ENCODE results near the gene NAV2.

NAV2 gene

GRCh38 chr11:20064961-20065405, 352.3 kb downstream of the NAV2 start:
- no peaks in the 10 kb centered on the region for H3K27me3 ChIP-seq (ENCODE audit: insufficient read depth, low read length, poor library complexity)
- H4K20me1 ChIP-seq (ENCODE audit: insufficient read depth, low read length): no peaks in the 10 kb centered on the region
- TF ChIP-seq CTCF (IDR thresholded peaks at IDR 0.05; ENCODE audit: borderline replicate concordance, extremely low read depth, low read length, poor library complexity, severe bottlenecking) (no peak), EZH2 (IDR thresholded peaks at IDR 0.05; ENCODE audit: borderline replicate concordance, low read depth, low read length, severe bottlenecking) (no peak)
- no peaks in the 10 kb centered on the region for H3K4me1 ChIP-seq (ENCODE audit: insufficient read depth, low read length)
- no peak overlapping the region for H3K4me3 ChIP-seq (ENCODE audit: low read depth in 1 of 2, low read length in 2 of 2)
- H3K4me2 ChIP-seq (ENCODE audit: insufficient read depth, low read length): no peak overlapping the region
- DNase-seq: no peak
- H3K9me3 ChIP-seq (ENCODE audit: insufficient read depth, low read length, severe bottlenecking): no peaks in the 10 kb centered on the region
- H3K36me3 ChIP-seq (ENCODE audit: insufficient read depth, low read length): no peaks in the 10 kb centered on the region
- H3K27ac ChIP-seq (ENCODE audit: low read length): no peak overlapping the region
- no peak overlapping the region for H2AFZ ChIP-seq (ENCODE audit: low read depth, low read length)
- no peak for ATAC-seq (ENCODE audit: insufficient read depth, low read depth)
- H3K79me2 ChIP-seq (ENCODE audit: insufficient read depth, low read length): no peaks in the 10 kb centered on the region
- H3K9ac ChIP-seq (ENCODE audit: low read depth, low read length): no peak overlapping the region

- Histone ChIP-seq H3K9ac (ENCODE audit: low read depth, low read length) (no peak overlapping the region), H4K20me1 (ENCODE audit: insufficient read depth, low read length) (no peaks in the 10 kb centered on the region), H3K9me3 (ENCODE audit: insufficient read depth, low read length, severe bottlenecking) (no peaks in the 10 kb centered on the region), H3K4me3 (ENCODE audit: low read depth in 1 of 2, low read length in 2 of 2) (no peak overlapping the region), H3K79me2 (ENCODE audit: insufficient read depth, low read length) (no peaks in the 10 kb centered on the region), H3K27ac (ENCODE audit: low read length) (no peak overlapping the region), H3K36me3 (ENCODE audit: insufficient read depth, low read length) (no peaks in the 10 kb centered on the region), H3K4me1 (ENCODE audit: insufficient read depth, low read length) (no peaks in the 10 kb centered on the region), H3K4me2 (ENCODE audit: insufficient read depth, low read length) (no peak overlapping the region), H2AFZ (ENCODE audit: low read depth, low read length) (no peak overlapping the region), H3K27me3 (ENCODE audit: insufficient read depth, low read length, poor library complexity) (no peaks in the 10 kb centered on the region)
- TF ChIP-seq CTCF (IDR thresholded peaks at IDR 0.05; ENCODE audit: borderline replicate concordance, extremely low read depth, low read length, poor library complexity, severe bottlenecking) (no peak), EZH2 (IDR thresholded peaks at IDR 0.05; ENCODE audit: borderline replicate concordance, low read depth, low read length, severe bottlenecking) (no peak)
- DNase-seq: no peak
- no peak for ATAC-seq (ENCODE audit: insufficient read depth, low read depth)
Observed at GRCh38 chr11:20065406-20065805, 352.8 kb downstream of the NAV2 start.

GRCh38 chr11:20066013-20066782, 353.6 kb downstream of the NAV2 start:
- no peaks in the 10 kb centered on the region for H3K79me2 ChIP-seq (ENCODE audit: insufficient read depth, low read length)
- no peak overlapping the region for H3K4me3 ChIP-seq (ENCODE audit: low read depth in 1 of 2, low read length in 2 of 2)
- no peaks in the 10 kb centered on the region for H3K9me3 ChIP-seq (ENCODE audit: insufficient read depth, low read length, severe bottlenecking)
- H3K4me2 ChIP-seq (ENCODE audit: insufficient read depth, low read length): no peak overlapping the region
- DNase-seq (no peak), ATAC-seq (ENCODE audit: insufficient read depth, low read depth) (no peak)
- no peak overlapping the region for H3K27ac ChIP-seq (ENCODE audit: low read length)
- no peaks in the 10 kb centered on the region for H3K36me3 ChIP-seq (ENCODE audit: insufficient read depth, low read length)
- H3K27me3 ChIP-seq (ENCODE audit: insufficient read depth, low read length, poor library complexity): no peaks in the 10 kb centered on the region
- H4K20me1 ChIP-seq (ENCODE audit: insufficient read depth, low read length): no peaks in the 10 kb centered on the region
- TF ChIP-seq CTCF (IDR thresholded peaks at IDR 0.05; ENCODE audit: borderline replicate concordance, extremely low read depth, low read length, poor library complexity, severe bottlenecking) (no peak), EZH2 (IDR thresholded peaks at IDR 0.05; ENCODE audit: borderline replicate concordance, low read depth, low read length, severe bottlenecking) (no peak)
- H2AFZ ChIP-seq (ENCODE audit: low read depth, low read length): no peak overlapping the region
- no peaks in the 10 kb centered on the region for H3K4me1 ChIP-seq (ENCODE audit: insufficient read depth, low read length)
- no peak overlapping the region for H3K9ac ChIP-seq (ENCODE audit: low read depth, low read length)

Data from DND-41 (cell line).